ENCODE measurements around the gene HEPACAM. TPM values are rescaled to one million over a fixed set of nuclear protein-coding genes. Genes with fewer than 3 reads are reported as not detected.

HEPACAM gene
- polyA plus RNA-seq, 2 of the 4 experiments (the other 2 are of a cell fraction) = not detected

DNA sequence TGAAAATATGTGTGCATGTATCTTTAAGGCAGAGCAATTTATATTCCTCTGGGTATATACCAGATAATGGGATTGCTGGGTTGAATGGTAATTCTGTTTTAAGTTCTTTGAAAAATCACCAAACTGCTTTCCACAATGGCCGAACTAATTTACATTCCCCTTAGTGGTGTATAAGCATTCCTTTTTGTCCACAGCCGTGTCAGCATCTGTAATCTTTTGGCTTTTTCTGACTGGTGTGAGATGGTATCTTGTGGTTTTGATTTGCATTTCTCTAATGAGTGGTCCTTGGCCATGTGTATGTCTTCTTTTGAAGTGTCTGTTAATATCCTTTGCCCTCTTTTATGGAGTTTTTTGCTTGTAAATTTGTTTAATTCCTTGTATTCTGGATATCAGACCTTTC lies 42.5 kb upstream of the HEPACAM start:
- TF ChIP-seq RAD21 (conservative IDR thresholded peaks at IDR 0.05 in 1 of 2, IDR thresholded peaks at IDR 0.05 in 1 of 2) (no peak), EHMT2 (IDR thresholded peaks at IDR 0.05; ENCODE audit: low read depth) (no peak), HOXB5 (CRISPR knock-in tag; IDR thresholded peaks at IDR 0.05) (no peak), RCOR1 (IDR thresholded peaks at IDR 0.05; ENCODE audit: low read depth, low read length) (no peak), ESRRA (IDR thresholded peaks at IDR 0.05; ENCODE audit: borderline replicate concordance, low read length) (no peak), ZFP36 (IDR thresholded peaks at IDR 0.05; ENCODE audit: borderline replicate concordance, partially characterized antibody) (no peak), ZSCAN20 (CRISPR knock-in tag; IDR thresholded peaks at IDR 0.05) (no peak), RNF2 (IDR thresholded peaks at IDR 0.05; ENCODE audit: borderline replicate concordance, low read depth) (no peak), POLR2A (IDR thresholded peaks at IDR 0.05; ENCODE audit: low read length) (no peak), SMC3 (IDR thresholded peaks at IDR 0.05) (no peak), EHF (CRISPR knock-in tag; IDR thresholded peaks at IDR 0.05) (no peak), FOSB (CRISPR knock-in tag; IDR thresholded peaks at IDR 0.05) (no peak), ZNF302 (CRISPR knock-in tag; IDR thresholded peaks at IDR 0.05) (no peak), FOXS1 (CRISPR knock-in tag; IDR thresholded peaks at IDR 0.05) (no peak), NR3C1 (IDR thresholded peaks at IDR 0.05) (no peak)
- TF ChIP-seq, protein P1, sequence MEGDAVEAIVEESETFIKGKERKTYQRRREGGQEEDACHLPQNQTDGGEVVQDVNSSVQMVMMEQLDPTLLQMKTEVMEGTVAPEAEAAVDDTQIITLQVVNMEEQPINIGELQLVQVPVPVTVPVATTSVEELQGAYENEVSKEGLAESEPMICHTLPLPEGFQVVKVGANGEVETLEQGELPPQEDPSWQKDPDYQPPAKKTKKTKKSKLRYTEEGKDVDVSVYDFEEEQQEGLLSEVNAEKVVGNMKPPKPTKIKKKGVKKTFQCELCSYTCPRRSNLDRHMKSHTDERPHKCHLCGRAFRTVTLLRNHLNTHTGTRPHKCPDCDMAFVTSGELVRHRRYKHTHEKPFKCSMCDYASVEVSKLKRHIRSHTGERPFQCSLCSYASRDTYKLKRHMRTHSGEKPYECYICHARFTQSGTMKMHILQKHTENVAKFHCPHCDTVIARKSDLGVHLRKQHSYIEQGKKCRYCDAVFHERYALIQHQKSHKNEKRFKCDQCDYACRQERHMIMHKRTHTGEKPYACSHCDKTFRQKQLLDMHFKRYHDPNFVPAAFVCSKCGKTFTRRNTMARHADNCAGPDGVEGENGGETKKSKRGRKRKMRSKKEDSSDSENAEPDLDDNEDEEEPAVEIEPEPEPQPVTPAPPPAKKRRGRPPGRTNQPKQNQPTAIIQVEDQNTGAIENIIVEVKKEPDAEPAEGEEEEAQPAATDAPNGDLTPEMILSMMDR (IDR thresholded peaks at IDR 0.05) = no peak
- TF ChIP-seq, protein P2, sequence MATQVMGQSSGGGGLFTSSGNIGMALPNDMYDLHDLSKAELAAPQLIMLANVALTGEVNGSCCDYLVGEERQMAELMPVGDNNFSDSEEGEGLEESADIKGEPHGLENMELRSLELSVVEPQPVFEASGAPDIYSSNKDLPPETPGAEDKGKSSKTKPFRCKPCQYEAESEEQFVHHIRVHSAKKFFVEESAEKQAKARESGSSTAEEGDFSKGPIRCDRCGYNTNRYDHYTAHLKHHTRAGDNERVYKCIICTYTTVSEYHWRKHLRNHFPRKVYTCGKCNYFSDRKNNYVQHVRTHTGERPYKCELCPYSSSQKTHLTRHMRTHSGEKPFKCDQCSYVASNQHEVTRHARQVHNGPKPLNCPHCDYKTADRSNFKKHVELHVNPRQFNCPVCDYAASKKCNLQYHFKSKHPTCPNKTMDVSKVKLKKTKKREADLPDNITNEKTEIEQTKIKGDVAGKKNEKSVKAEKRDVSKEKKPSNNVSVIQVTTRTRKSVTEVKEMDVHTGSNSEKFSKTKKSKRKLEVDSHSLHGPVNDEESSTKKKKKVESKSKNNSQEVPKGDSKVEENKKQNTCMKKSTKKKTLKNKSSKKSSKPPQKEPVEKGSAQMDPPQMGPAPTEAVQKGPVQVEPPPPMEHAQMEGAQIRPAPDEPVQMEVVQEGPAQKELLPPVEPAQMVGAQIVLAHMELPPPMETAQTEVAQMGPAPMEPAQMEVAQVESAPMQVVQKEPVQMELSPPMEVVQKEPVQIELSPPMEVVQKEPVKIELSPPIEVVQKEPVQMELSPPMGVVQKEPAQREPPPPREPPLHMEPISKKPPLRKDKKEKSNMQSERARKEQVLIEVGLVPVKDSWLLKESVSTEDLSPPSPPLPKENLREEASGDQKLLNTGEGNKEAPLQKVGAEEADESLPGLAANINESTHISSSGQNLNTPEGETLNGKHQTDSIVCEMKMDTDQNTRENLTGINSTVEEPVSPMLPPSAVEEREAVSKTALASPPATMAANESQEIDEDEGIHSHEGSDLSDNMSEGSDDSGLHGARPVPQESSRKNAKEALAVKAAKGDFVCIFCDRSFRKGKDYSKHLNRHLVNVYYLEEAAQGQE (IDR thresholded peaks at IDR 0.05) = no peak
- CTCF ChIA-PET = no interaction called here
- WGBS (ENCODE audit: missing lambda C conversion rate) = 48% methylated on average over 2 of the region's 2 CpGs
- Histone ChIP-seq H3K4me1 (no peaks in the 10 kb centered on the region), H3K27ac (no peak overlapping the region), H3K4me2 (no peak overlapping the region), H3K4me3 (no peak overlapping the region), H3K9me3 (no peaks in the 10 kb centered on the region)
- no peak for DNase-seq (ENCODE audit: low read depth in 1 of 2, low spot score in 1 of 2)
- POLR2A ChIA-PET = no interaction called here
- ATAC-seq = no peak
- no peak for FAIRE-seq

DNA sequence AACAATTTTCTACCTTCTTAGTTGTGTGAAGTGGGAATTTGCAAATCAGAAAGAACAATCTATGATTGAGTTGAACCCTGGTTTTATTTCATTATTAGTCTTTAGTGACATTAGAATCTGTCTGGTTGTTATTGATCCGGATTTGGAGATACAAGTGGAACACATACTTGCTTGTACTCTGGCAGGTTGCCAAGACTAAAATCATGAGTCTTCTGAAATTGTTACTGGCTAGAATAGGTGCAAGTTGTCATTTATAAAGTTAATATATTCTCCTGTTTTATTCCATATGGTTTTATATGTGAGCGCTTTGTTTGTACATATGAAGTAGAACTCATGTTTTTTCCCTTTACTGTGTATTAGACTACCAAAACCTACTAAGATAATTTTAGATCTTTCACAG lies 41.2 kb upstream of the HEPACAM start:
- FAIRE-seq (no peak), ATAC-seq (no peak), DNase-seq (ENCODE audit: low read depth in 1 of 2, low spot score in 1 of 2) (no peak)
- Histone ChIP-seq H3K9me3 (no peaks in the 10 kb centered on the region), H3K4me3 (no peak overlapping the region), H3K4me2 (no peak overlapping the region), H3K4me1 (no peaks in the 10 kb centered on the region), H3K27ac (no peak overlapping the region)
- CTCF ChIA-PET = no interaction called here
- POLR2A ChIA-PET = no interaction called here
- WGBS (ENCODE audit: missing lambda C conversion rate) = 88% methylated on average over 2 of the region's 2 CpGs
- TF ChIP-seq FOSL2 (IDR thresholded peaks at IDR 0.05) (no peak), FOSL2 (CRISPR knock-in tag; IDR thresholded peaks at IDR 0.05) (no peak), ZFP36 (IDR thresholded peaks at IDR 0.05; ENCODE audit: borderline replicate concordance, partially characterized antibody) (no peak), GATA3 (IDR thresholded peaks at IDR 0.05; ENCODE audit: borderline replicate concordance) (no peak), PHF8 (IDR thresholded peaks at IDR 0.05; ENCODE audit: borderline replicate concordance, low read depth) (no peak), MAZ (IDR thresholded peaks at IDR 0.05; ENCODE audit: borderline replicate concordance, low read depth, low read length) (no peak), HOXB13 (CRISPR knock-in tag; IDR thresholded peaks at IDR 0.05; ENCODE audit: low read depth) (no peak), EP300 (IDR thresholded peaks at IDR 0.05) (no peak), CBX8 (IDR thresholded peaks at IDR 0.05) (no peak), CBX2 (IDR thresholded peaks at IDR 0.05; ENCODE audit: borderline replicate concordance, low read depth) (no peak), BHLHE40 (IDR thresholded peaks at IDR 0.05; ENCODE audit: low read depth, low read length) (no peak), ZSCAN20 (CRISPR knock-in tag; IDR thresholded peaks at IDR 0.05) (no peak), JUN (IDR thresholded peaks at IDR 0.05) (no peak)
- TF ChIP-seq, protein P3, sequence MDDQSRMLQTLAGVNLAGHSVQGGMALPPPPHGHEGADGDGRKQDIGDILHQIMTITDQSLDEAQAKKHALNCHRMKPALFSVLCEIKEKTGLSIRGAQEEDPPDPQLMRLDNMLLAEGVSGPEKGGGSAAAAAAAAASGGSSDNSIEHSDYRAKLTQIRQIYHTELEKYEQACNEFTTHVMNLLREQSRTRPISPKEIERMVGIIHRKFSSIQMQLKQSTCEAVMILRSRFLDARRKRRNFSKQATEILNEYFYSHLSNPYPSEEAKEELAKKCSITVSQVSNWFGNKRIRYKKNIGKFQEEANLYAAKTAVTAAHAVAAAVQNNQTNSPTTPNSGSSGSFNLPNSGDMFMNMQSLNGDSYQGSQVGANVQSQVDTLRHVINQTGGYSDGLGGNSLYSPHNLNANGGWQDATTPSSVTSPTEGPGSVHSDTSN (IDR thresholded peaks at IDR 0.05) = no peak
- TF ChIP-seq, protein P2 (IDR thresholded peaks at IDR 0.05) = no peak
- TF ChIP-seq, protein P4, sequence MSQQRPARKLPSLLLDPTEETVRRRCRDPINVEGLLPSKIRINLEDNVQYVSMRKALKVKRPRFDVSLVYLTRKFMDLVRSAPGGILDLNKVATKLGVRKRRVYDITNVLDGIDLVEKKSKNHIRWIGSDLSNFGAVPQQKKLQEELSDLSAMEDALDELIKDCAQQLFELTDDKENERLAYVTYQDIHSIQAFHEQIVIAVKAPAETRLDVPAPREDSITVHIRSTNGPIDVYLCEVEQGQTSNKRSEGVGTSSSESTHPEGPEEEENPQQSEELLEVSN (IDR thresholded peaks at IDR 0.05; ENCODE audit: borderline replicate concordance, low read depth) = no peak

Data from A549 (cell line).